AG04449 (cell line): ENCODE results near the gene CCR5.

Source experiments
- CTCF ChIA-PET: fragments of 350-600 bp; formaldehyde crosslinking; extraction: SDS; loops from one replicate; lab custom pipeline; 2021; ENCODE audit warnings: antibody characterized with exemption; lab: Yijun Ruan, JAX
- POLR2A ChIA-PET: fragments of 400-600, 350-600 bp; formaldehyde crosslinking; extraction: SDS; loops from one replicate; lab custom pipeline; 2020; ENCODE audit warnings: antibody characterized with exemption, inconsistent platforms; lab: Yijun Ruan, JAX
- DNase-seq: peaks from one replicate; pipeline ENCODE4 v3.0.0-alpha.2; 2010; ENCODE audit warnings: low read depth, low spot score
- H3K4me3 ChIP-seq: 2 replicates; pipeline ENCODE4 v1.5.1; 2011; ENCODE audit warnings: low read depth, mild to moderate bottlenecking, control low read depth, low read length
- CTCF ChIP-seq: IDR thresholded peaks from one replicate; pipeline ENCODE4 v1.5.1; 2011; ENCODE audit warnings: mild to moderate bottlenecking, moderate library complexity, low read length, control low read depth, inconsistent platforms; ENCODE audit not compliant: insufficient read depth; ENCODE audit errors: missing control alignments

CCR5 gene

GRCh38 chr3:46335541-46335940 lies 35.2 kb upstream of the CCR5 start:
- no peak overlapping the region for H3K4me3 ChIP-seq
- CTCF ChIA-PET: no interaction called here
- DNase-seq: no peak
- POLR2A ChIA-PET: interaction anchor here (0.7 kb wide), 1 partner anchor 19 kb away, joined by 3 read pairs; no protein-coding TSS in a partner anchor
- no peak for TF ChIP-seq CTCF

GRCh38 chr3:46337911-46338310 lies 32.8 kb upstream of the CCR5 start:
- TF ChIP-seq CTCF: no peak
- POLR2A ChIA-PET: no interaction called here

GRCh38 chr3:46338840-46339239 lies 31.9 kb upstream of the CCR5 start:
- POLR2A ChIA-PET: no interaction called here

More at GRCh38 chr3:46337911-46338310, 32.8 kb upstream of the CCR5 start:
- no peak for DNase-seq
- H3K4me3 ChIP-seq: no peak overlapping the region
- CTCF ChIA-PET: no interaction called here

GRCh38 chr3:46344476-46344875 lies 26.3 kb upstream of the CCR5 start:
- no peak for TF ChIP-seq CTCF
- POLR2A ChIA-PET: no interaction called here
- H3K4me3 ChIP-seq: no peak overlapping the region
- DNase-seq: no peak
- CTCF ChIA-PET: no interaction called here

More at GRCh38 chr3:46338840-46339239, 31.9 kb upstream of the CCR5 start:
- DNase-seq: no peak
- H3K4me3 ChIP-seq: no peak overlapping the region
- CTCF ChIA-PET: no interaction called here
- TF ChIP-seq CTCF: no peak

GRCh38 chr3:46348823-46349482 lies 21.8 kb upstream of the CCR5 start:
- TF ChIP-seq CTCF: no peak
- ChIA-PET POLR2A (no interaction called here), CTCF (no interaction called here)
- no peak overlapping the region for H3K4me3 ChIP-seq
- DNase-seq: no peak

GRCh38 chr3:46349484-46350261 lies 21.1 kb upstream of the CCR5 start:
- ChIA-PET POLR2A (no interaction called here), CTCF (no interaction called here)
- TF ChIP-seq CTCF: no peak
- H3K4me3 ChIP-seq: no peak overlapping the region
- no peak for DNase-seq
